ENCODE results near the gene MMP25. TPM values are rescaled to one million over a fixed set of nuclear protein-coding genes. Genes with fewer than 3 reads are reported as not detected.
"Not testable (repeated sequence)": the region's sequence is repeated elsewhere in the genome, so short reads cannot be mapped to it uniquely, and the experiment has no call there.

Gene MMP25
- total RNA-seq, 1 donor from 2014 or later = 75.1 TPM

- intact Hi-C loops (cut with micrococcal nuclease) = not testable (repeated sequence)
These were observed 7.0 kb downstream of the MMP25 start for GRCh38 chr16:3053330-3053710.

GRCh38 chr16:3054965-3055733 lies 8.8 kb downstream of the MMP25 start:
- intact Hi-C loops (cut with micrococcal nuclease) = no loop called here

- intact Hi-C loops (cut with micrococcal nuclease) = not testable (repeated sequence)
These were observed 9.4 kb downstream of the MMP25 start for GRCh38 chr16:3055734-3056115.

- intact Hi-C loops (cut with micrococcal nuclease) = no loop called here
These were observed 10.2 kb downstream of the MMP25 start for GRCh38 chr16:3056336-3057180.

GRCh38 chr16:3057181-3058138 lies 11.1 kb downstream of the MMP25 start:
- intact Hi-C loops (cut with micrococcal nuclease) = loop anchor here (2.0 kb wide), 1 partner anchor 43 kb away; no protein-coding TSS in a partner anchor

GRCh38 chr16:3058139-3059030 lies 12.0 kb downstream of the MMP25 start:
- intact Hi-C loops (cut with micrococcal nuclease) = loop anchor here (1.0 to 2.0 kb wide), 2 partner anchors 42 to 71 kb away; no protein-coding TSS in a partner anchor

GRCh38 chr16:3059041-3059722 lies 12.8 kb downstream of the MMP25 start:
- intact Hi-C loops (cut with micrococcal nuclease) = loop anchor here (1.0 to 2.0 kb wide), 2 partner anchors 42 to 70 kb away; no protein-coding TSS in a partner anchor

GRCh38 chr16:3059723-3060242 lies 13.4 kb downstream of the MMP25 start:
- intact Hi-C loops (cut with micrococcal nuclease) = loop anchor here (1.0 to 2.0 kb wide), 2 partner anchors 41 to 70 kb away; no protein-coding TSS in a partner anchor

GRCh38 chr16:3060339-3061127 lies 14.2 kb downstream of the MMP25 start:
- intact Hi-C loops (cut with micrococcal nuclease) = no loop called here

- intact Hi-C loops (cut with micrococcal nuclease) = no loop called here
These were observed 16.2 kb downstream of the MMP25 start for GRCh38 chr16:3062553-3062952.

- intact Hi-C loops (cut with micrococcal nuclease) = no loop called here
These were observed 17.4 kb downstream of the MMP25 start for GRCh38 chr16:3063625-3064386.

GRCh38 chr16:3065069-3065741 lies 18.8 kb downstream of the MMP25 start, which contains the start of gene IL32:
TSS of gene IL32 (plus strand) at chr16:3065640. CDS start at chr16:3065812, 172 bp downstream.
- intact Hi-C loops (cut with micrococcal nuclease) = no loop called here

GRCh38 chr16:3065742-3066439 lies 19.5 kb downstream of the MMP25 start:
- intact Hi-C loops (cut with micrococcal nuclease) = no loop called here

- intact Hi-C loops (cut with micrococcal nuclease) = no loop called here
These were observed 20.0 kb downstream of the MMP25 start for GRCh38 chr16:3066440-3066748.

- intact Hi-C loops (cut with micrococcal nuclease) = no loop called here
These were observed 22.1 kb downstream of the MMP25 start for GRCh38 chr16:3068487-3068886.

- intact Hi-C loops (cut with micrococcal nuclease) = not testable (repeated sequence)
These were observed 22.8 kb downstream of the MMP25 start for GRCh38 chr16:3069146-3069545.
